C4-2B (cell line): Measurements from ENCODE around the gene RIT2.

Experiments
- H3K27ac ChIP-seq: fragments of 450-650 bp; 2 replicates; pipeline ENCODE4 v1.5.1; 2017
- ZFX ChIP-seq: fragments of 450-650 bp; IDR thresholded peaks from 2 replicates; pipeline ENCODE4 v1.6.1; 2017
- TF ChIP-seq, protein P1 (sequence below): fragments of 450-650 bp; conservative IDR thresholded peaks from 2 replicates; pipeline ENCODE4 v1.5.1; 2017; ENCODE audit warnings: mild to moderate bottlenecking

Gene RIT2

DNA sequence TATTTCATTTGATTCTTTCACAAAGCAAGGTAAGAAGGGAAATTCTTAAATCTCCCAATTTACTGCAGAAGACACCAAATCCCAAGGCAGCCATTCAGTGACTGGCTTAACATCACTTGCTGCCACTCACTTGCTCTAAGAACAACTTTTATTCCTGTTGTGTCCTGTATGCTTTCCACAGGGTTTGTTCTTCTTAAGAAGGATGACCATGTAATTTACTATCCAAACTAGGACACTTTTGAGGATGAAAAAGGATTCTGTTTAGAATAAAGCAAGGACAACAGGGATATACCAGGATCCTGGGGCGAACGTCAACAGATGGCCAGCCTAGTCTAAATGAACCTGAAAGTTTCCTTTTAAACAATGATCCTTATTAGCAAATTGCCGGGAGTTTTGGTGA is 34.8 kb downstream of the RIT2 start:
- no peak for TF ChIP-seq ZFX
- TF ChIP-seq, protein P1, sequence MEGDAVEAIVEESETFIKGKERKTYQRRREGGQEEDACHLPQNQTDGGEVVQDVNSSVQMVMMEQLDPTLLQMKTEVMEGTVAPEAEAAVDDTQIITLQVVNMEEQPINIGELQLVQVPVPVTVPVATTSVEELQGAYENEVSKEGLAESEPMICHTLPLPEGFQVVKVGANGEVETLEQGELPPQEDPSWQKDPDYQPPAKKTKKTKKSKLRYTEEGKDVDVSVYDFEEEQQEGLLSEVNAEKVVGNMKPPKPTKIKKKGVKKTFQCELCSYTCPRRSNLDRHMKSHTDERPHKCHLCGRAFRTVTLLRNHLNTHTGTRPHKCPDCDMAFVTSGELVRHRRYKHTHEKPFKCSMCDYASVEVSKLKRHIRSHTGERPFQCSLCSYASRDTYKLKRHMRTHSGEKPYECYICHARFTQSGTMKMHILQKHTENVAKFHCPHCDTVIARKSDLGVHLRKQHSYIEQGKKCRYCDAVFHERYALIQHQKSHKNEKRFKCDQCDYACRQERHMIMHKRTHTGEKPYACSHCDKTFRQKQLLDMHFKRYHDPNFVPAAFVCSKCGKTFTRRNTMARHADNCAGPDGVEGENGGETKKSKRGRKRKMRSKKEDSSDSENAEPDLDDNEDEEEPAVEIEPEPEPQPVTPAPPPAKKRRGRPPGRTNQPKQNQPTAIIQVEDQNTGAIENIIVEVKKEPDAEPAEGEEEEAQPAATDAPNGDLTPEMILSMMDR: no peak
- no peak overlapping the region for H3K27ac ChIP-seq

- H3K27ac ChIP-seq: no peak overlapping the region
- TF ChIP-seq, protein P1: no peak
- no peak for TF ChIP-seq ZFX
Measured at GRCh38 chr18:43079422-43079821, 36.1 kb downstream of the RIT2 start.

- no peak for TF ChIP-seq ZFX
- TF ChIP-seq, protein P1: no peak
- H3K27ac ChIP-seq: no peak overlapping the region
Measured at GRCh38 chr18:43078478-43079092, 36.9 kb downstream of the RIT2 start.

DNA sequence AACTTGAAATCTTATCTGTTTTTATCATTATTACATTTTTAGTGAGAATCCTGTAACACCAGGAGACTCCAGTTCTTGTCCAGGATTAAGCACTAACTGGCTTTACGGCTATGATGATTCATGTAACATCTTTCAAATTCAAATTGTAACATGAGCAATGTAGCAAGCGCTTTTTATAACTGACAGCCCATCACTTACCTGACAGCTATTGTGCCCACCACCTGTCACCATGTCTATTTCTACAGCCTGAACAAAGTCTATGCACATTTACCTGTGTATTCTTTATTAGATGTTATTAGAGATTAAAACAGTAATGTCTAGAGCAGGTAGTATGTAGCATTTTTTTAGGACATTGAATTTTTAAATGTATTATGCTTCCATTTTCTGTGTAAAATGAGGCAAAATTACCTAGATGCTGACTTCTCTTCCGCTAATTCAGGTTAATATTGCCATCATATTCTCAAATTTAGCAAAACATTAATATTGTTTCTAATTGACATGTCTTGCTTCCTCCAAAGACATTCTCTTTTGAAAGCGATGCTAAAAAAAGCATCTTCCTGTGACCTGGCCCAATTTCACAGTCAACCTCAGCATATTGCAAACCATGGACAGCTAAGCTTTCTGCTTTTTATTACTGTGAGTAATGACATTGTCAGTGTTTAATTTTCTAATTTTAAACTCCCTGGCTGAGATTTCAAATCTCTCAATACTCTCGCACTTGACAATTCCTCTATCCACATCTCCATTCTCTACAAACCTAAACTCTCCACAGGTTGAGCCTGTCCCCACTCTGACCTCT is 37.8 kb downstream of the RIT2 start:
- TF ChIP-seq, protein P1: no peak
- TF ChIP-seq ZFX: no peak
- no peak overlapping the region for H3K27ac ChIP-seq

- no peak overlapping the region for H3K27ac ChIP-seq
- TF ChIP-seq, protein P1: no peak
- TF ChIP-seq ZFX: no peak
Measured at GRCh38 chr18:43073771-43074170, 41.7 kb downstream of the RIT2 start.

- no peak overlapping the region for H3K27ac ChIP-seq
- no peak for TF ChIP-seq ZFX
- TF ChIP-seq, protein P1: no peak
Measured at GRCh38 chr18:43068781-43069180, 46.7 kb downstream of the RIT2 start.

DNA sequence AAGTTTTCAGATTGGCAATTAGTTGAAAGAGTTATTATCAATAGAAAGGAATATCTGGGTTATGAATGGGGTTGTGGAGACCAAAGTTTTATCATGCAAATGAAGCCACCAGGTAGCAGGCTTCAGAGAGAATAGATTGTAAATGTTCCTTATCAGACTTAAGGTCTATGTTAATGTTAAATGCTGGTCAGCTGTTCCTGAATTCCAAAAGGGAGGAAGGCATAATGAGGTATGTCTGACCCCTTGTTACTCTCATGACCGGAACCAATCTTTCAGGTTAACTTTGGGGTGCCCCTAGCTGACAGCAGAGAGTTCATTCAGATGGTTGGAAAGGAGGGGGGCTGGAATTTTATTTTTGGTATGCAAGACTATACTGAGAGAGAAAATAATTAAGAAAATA is 47.9 kb downstream of the RIT2 start:
- TF ChIP-seq ZFX: no peak
- TF ChIP-seq, protein P1: no peak
- H3K27ac ChIP-seq: no peak overlapping the region
